ENCODE measurements around the gene DENND6B.
A peak's percentile ranks its signal among the peaks of the same experiment; 100 is the strongest.

Gene DENND6B

DNA sequence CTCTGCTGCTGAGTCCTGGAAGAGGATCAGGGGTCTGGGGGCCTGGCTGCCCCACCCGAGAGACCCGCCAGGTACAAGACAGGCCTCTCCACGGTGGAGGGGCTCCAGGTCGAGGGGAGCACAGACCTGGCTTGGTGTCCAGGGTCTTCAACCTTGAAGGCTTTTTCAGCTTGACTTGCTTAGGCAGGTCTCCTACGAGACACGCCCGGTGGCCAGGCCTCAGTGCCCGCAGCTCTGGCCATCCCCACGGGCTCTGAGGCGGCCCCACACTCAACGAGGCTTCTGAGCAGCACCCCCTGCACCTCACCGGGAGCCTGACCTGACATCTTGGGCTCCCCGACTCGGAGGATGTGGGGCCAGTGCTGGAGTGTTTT lies 12.7 kb downstream of the DENND6B start:
- no peak for DNase-seq

DNA sequence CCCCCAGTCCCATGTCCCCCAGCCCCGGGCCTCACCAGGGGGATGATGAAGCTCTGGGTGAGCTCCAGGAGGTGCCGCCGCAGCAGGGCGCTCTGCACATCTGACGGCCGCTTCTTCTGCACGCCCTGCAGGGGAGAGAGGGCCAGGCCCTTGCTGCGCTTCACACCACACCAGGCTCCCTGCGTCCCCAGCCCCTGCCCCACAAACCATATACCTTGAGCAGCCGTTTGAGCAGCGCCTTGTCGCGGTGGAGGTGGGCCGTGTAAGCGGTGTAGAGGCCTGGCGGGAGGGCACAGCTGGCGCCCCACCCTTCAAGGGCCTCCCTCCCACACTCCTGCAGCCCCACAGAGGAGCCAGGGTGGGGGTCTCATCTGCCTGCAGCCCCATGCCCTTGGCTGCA lies 13.2 kb downstream of the DENND6B start:
- DNase-seq, result no peak

DNA sequence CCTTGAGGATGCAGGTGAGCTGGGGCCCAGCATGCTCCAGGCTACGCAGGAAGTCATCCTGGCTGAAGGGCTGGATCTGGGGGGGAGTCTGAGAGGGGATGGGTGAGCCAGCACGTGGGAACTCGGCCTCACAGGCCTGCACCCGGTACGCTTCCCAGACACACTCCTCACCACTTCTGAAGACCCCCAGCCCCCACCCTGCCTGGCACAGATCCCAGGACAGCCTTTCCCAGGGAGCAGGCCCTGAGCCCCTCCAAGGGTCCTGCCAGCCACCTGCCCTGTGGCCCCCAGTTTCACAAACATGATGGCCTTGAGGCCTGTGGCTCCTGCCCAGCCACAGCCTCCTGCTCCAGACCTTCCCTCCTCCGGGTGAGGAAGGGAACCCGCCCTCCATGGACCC lies 13.8 kb downstream of the DENND6B start:
- DNase-seq, result no peak

DNA sequence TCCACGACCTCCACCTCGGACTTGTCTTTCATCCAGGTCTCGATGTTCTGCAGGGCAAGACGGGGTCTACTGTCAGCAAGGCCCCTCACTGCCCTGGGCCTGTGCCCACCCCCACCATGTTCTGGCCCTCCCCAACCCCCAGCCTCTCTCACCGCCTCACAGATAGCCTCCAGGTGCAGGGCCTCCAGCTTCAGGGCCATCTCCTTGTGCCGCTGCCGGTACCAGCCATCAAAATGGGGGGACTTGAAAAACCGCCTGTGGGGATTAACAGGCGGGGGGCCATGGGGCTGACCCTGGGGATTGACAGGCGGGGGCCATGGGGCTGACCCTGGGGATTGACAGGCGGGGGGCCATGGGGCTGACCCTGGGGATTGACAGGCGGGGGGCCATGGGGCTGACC lies 14.4 kb downstream of the DENND6B start:
- no peak for DNase-seq

DNA sequence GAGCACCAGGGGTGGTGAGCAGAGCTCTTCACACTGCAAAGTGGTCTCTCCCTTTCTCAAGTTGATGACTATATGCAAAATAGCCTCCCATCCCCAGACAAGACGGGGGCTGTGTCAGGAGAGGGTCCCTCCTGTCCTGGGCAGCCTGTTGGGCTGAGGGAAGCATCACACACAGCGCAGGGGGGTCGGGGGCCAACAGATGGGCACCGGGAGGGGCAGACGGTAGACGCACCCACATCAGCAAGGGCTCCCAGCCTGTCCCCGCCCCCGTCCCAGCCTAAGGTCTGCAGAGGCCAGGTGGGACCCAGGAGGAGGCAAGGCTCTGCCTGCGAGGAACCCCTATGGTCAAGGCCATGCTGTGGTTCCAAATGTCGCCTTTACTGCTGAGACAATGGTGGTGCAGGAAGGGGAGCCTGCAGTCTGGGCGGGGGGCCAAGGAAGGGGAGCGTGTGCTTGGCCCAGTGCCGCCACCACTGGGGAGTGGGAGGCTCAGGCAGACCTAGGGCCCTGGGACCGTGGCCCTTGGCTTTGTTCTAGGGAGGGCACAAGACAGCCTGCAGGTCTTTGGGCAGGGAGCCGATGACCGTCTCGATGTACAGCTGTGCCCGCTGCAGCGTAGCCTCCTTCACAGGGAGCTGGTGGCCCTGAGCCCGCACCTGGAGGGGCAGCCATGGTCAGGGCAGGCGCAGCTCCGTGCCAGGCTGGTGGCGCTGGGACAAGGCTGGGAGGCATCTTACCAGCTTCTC lies 15.0 kb downstream of the DENND6B start:
- no peak for DNase-seq

DNA sequence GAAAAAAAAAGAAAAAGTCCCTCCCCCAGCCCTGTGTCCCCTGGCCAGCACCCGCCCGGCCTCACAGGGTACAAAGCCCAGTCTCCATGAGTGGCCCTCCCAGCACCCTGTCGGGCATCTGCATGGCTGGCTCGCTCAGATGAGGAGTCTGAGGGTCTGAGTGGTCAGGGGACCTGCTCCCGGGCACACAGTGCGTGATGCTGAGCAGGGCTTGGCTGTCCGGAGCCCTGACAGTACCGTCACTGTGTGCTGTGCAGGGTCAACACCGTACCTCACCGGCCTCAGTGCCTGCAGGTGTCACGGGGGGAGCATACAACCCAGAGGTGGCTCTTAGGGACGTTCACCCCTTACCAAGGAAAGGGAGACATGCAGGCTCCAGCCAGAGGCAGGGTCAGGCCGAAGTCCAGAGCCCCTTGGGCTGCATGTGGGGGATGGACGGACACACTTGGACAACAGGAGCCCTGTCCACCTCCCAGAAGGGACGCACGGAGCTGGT lies 15.8 kb downstream of the DENND6B start:
- DNase-seq, result no peak

DNA sequence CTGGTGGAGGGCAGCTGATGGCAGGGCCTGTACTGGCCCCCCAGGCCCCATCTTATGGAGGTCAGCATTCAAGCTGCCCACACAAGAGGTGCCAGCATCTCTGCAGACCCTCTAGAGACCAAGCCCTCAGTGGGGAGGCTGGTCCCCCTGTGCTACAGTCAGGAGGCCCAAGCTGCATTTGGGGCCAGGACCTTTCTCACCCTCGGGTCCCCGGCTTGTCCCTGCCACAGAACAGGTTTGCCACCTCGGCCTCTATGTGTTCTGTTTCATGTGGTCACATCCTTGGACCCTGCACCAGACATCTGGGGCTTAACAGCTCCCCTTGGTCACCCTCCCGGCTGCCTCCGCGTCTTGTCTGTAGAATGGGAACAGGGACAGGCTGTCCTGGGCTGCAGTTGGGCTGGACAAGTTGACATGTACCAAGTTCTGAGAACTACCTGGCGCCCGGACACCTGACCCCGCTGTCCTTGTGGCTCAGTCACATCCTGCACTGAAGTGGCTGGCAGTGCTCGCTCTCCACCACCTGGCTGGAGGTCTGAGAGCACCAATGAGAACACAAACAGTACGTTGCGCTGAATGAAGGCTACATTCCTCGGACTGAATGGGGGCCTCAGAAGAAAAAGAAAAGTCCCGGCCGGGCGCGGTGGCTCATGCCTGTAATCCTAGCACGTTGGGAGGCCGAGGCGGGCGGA lies 16.6 kb downstream of the DENND6B start:
- no peak for DNase-seq

DNA sequence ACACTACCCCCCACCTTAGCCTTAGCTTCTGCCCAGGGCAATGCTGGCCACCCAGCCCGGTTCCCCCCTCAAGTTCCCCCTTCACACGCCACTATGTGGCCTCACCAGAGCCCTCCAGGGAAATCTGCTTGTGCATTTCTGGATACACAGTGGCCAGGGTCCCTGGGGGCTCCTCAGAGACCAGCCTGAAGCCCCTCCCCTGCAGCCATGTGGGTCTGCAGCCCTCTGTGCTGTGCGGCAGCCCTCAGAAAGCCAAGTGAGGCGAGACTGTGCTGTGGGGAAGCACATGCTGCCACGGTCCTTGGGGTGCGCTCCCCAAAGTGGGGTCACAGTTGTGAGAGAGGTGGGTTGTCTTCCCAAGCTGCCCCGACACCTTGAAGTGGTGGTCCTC lies 17.2 kb downstream of the DENND6B start:
- DNase-seq, result no peak

DNA sequence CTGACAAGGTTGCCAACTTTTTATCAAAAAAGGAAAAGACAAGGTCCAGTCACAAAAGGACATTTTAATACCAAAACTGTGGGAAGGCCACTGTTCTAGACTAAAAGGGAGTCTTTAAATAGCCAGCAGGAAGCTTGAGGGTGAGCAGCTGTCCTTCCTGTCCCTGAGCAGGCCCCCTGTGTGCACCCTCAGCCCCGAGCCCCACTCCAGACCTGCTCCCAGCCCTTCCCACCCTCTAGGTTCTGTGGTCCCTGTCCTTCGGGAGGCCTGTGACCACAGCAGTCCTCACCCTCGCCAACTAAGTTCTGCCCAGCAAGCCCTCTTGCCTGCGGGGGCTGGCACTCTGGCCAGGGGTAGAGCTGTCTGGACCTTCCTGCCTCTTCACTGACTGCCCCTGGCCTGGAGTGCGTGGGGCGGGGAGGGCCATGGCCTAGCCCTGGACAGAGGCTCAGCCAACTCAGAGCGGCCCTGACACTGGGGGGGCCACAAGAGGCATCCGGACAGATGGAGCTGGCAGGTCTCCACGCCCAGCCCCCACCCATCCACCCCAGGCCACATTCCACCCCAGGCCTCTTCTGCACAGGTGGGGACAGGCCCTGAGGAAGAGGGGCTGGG lies 17.7 kb downstream of the DENND6B start:
- no peak for DNase-seq

DNA sequence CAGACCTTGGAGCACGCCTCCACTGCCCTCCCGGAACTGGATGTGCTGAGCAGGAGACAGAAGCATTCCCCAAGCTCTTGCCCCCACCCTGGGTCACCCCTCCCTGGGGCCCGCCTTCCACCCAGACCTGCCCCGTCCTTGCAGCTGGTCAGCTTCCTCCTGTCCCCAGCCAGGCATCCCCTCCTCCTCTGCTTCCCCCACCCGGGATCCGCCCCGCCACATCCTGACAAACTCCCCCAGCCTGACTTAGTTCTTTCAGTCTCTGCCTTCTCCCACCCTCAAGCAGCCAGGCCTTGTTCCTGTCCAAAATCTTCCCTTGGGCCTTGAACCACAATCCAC lies 18.2 kb downstream of the DENND6B start:
- DNase-seq, result no peak

DNA sequence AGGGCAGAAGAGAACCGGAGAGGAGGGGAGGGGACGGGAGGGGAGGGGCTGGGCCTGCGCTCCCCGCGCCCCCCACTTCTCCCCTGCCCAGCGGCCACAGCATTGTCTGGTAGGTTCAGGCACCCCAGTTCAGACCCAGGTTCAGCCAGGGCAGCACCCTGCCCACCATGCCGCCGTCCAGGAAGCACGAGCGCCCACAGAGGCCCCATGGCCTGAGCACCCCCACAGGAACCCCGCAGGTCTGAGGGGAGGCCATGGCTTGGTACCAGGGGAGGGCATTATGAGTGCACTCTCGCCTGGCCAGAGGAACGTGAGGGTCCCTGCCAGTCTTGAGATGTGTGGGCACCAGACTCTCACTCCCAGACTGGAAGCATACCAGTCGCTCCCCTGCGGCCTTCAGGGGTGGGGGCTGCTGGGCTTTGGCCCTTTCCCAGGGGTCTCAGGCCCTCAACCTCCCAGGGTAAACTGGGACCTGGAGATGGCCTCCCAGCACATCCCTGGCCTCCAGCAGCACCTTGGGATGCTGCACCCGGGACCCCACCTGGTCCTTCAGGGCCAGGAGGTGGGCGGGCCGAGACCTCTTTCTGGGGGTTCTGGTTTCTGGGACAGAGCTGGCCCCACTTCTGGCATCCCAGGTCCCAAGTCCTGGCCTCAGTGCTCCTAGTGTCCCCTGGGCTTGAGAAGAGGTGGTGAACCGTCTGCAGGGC lies 18.8 kb downstream of the DENND6B start:
- no peak for DNase-seq

DNA sequence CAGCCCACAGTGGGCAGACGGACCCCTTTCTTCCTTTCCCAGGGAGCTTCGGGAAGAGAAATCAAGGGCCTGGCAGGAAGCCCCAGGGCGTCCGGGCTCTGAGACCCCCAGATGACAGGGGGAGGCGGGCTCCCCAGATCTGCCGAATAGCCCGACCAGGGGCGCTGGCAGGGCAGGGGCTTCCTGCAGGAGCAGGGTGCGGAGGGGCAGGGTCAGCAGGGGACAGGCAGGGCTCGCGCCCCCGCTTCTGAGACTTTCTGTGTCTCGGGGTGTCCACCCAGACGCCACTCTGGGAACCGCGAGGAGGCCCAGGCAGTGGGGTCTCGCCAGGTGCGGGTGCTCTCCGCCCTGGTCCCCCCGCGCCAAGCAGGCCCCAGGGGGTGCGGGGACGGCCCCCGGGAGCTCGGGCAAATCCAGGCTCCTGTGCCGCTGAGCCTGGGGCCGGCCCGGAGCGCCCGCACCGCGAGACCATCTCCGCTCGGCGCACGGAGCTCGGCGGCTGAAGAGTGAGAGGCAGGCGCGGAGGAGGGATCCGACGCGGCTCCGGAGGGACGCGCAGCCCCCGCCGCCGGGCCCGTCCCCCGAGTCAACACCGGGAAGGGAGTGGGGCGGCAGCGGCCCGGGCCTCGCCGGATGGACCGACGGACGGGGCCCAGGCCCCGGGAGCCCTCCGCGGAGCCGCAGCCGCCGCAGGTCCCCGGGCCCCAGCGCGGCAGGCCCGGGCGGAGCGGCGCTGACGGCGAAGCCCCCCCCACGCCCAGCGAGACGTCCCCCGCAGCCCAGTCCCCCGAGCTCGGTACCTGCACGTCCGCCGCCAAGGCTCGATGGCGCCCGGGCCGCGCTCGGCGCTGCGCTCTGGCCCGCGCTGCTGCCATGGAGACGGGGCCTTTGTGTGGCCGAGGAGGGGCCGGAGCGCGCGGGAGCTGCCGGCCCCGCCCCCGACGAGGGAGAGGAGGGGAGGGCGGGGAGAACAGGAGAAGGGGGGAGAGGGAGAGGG lies 19.8 kb downstream of the DENND6B start, which contains the start of gene PLXNB2:
TSS of gene PLXNB2 (minus strand) at position 894 of the 997 bp plus-strand sequence. CDS start 17,062 bp downstream, outside the sequence.
- no peak for DNase-seq

DNA sequence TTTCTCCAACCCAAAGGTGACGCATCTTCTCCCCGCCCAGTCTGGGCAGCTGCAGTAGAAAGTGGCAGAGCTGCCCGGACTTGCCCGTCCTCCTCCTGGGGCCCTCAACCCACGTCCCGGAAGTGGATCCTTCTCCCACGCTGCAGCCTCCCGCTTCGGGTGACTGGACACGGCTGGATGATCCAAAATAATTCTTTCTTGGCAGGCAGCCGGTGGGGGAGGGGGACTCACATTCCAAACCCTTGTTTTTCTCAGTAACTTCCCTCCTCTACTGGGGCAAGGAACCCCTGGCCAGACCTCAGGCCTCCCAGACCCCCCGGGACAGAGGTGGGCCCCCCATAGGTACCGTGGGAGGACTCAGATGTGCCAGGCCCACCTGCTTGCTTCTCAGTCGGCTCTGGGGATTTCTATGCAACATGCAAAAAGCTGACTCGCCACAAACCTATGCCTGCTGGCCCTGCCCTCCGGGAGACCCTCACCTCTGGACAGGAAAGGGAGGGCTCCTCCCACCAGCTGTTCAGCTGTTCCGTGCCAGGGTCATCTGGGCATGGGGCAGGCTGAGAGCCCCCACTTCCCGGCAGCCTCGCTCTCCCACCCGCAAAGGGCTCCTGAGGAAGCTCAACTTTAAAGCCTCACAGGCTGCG lies 20.8 kb downstream of the DENND6B start:
- DNase-seq, result no peak

DNA sequence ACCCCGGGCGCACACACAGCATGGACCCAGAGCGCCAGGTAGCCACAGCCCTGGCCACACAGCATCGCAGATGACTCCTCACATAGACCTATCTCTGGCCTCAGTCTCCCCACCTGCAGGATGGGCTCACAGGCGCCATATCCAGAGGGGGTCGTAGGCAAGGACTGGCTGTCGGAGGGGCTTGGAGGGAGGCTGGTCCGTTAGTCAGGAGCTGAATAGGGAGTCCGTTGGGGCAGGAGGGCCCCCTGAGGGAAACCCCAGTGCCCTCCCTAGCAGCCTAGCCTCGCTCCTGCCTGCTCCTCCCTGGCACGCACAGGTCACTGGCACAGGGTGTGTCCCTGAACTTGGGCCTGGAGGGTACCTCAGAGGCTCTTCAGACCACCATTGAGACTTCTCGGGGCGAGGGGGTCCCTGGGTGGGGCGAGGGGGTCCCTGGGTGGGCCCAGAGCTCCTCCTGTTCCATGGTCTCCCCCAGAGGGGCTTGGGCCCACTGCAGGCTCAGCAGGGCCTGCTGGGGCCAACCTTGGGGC lies 21.4 kb downstream of the DENND6B start:
- DNase-seq, result peak; percentile 30

DNA sequence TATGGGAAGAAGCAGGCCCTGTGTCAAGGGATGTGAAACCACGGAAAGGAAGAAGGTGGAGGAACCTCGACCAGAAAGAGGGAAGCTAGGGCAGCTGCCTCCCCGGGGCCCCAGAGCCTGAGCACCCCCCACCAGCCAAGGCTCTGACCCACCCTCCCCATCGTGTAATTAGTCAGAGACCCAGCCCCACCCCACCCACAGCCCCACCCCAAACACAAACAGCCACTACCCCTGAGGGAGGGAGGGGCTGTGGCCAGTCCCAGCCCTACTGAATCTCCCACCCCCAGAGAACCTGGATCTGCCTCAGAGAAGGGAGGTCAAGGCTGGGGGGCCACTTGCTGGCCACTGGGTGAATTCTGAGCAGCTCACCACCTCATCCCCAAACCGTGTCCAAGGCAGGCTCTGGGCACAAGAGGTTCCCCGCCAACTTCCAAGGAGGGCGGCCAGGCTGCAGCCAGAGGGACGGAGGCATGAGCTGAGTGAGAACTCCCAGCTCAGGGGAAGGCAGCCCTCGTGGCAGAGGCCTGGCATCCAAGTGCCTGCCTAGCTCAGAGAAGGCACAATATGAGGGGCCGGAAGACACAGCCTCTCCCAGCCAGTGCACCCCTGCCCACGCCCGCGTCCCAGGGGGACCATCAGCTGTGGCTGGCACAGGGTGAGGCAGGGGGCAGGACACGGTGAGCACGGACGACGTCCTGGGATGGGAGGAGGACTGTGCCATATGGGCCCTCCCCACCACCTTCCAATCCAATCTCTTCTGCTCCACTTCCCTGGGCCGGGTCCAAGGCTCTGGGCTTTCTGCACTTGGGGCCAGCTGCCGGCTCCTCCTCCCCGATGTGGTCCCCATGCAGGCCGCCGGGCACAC lies 22.1 kb downstream of the DENND6B start:
- DNase-seq, result no peak

DNA sequence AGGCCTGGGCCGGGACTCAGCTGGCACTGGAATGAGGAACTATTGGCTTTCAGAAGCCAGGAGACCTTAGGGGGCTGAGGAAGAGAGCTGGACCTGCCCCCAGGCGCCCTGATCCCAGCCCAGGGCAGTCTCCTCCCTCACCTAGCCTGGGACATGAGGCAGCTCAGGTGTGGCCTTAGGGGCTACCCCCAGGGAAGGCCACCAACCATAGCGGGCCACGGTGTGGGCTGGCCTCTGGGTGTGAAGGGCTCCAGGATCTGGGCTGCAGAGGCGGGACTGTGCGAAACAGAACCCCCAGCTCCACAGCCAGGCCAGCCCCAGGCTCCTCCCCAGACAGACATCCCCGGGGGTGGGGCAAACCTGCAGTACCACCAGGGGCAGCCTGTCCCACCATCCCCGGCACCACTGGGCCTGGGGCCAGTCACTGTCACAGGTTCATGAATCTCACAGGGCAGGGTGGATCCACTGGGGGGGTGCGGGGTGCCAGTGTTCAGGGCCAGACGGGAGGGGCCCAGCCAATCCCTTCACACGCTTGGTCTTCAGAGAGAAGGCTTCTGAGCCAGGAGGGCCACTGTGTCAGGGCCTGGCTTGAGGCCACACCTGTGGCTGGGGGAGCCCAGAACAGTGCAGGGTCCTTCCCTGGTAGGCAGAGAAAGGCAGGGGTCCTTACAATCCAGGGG lies 22.8 kb downstream of the DENND6B start:
- no peak for DNase-seq

DNA sequence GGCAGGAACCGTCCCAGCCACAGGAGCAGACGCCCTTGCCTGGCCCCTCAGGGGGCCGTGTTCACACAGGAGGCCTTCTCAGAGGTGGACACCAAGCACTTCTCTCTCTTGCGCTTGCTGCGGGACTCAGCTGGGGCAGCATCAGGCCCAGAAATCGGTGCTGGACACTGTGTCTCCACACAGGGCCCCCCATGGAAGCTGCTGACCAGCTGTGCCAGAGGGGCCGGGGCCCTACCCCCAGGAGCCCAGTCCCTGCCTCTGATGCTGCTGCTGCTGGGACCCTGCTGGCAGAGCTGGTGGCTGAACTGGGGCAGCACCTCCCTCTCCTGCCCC lies 23.3 kb downstream of the DENND6B start:
- no peak for DNase-seq

DNA sequence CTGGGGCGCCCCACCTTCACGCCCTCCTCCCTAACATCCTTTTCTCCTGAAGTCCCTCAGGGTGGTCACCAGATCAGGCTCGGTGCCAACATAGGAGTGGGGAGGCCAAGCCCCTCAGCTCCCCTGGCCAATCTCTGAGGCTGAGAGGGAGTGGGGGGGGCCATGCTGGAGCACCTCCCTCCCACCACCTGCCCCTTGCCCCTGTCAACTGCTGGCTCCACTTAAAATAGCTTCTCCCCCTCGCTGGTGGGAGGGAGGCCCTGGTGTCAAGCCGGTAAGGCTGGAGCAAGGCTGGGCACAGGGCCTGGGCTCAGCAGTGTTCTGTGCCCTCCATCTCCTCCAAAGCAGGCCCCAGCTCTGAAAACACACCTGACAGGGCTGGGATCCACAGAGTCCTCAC lies 24.2 kb downstream of the DENND6B start:
- no peak for DNase-seq

DNA sequence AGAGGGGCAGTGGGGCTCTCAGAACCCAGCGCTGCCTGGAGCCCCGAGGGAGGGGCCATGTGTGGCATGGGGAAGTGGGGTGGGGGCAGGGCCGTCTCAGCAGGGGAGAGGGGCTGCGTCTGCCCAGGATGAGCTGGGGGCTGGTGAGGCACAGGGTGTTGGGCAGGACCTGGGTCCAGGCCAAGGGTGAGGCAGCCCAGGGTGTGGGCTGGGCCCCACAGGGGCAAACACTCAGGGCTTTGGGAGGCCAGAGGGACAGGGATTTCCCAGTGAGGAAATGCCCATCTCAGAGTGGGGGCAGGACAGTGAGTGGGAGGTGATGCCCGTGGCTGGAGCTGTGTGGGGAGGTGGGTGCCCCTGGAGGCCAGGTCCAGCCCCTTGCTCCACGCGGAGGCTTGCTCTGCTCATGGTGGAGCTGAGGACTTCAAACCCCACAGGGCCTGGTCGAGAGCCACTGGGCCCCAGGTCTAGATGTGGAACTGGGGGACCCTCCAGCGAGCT lies 24.7 kb downstream of the DENND6B start:
- DNase-seq, result no peak

DNA sequence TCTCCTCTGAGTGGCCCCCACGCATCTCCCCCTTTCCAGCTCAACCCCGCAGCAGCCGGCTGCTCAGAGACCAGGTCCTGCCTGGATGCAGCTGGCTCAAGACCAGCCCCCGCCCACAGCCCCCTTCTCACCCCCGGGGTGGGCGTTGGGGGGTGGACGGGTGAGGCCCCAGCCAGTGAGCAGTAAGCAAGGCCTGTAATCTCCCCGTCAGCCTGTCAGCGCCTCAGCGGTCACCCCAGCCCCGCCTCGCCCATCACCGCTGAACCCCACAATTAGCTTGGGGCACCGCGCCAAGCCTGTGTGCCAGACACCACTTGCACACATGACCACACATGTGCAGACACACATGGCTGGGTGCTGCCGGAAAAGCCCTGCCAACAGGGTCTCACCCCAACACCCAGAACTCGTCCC lies 25.2 kb downstream of the DENND6B start:
- no peak for DNase-seq
